Upper lobe of right lung (tissue), 1 donor: ENCODE data around the gene PDC. TPM values are rescaled to one million over a fixed set of nuclear protein-coding genes. Genes with fewer than 3 reads are reported as not detected.

Experiments
- ATAC-seq: fragments of 200-7000 bp; cut with Tn5 transposase; one replicate; pipeline ENCODE4 v1.9.1; 2020; ENCODE audit warnings: mild to moderate bottlenecking, moderate library complexity
- DNase-seq: peaks from one replicate; pipeline ENCODE4 v3.0.0-alpha.2; 2020
- H3K27ac ChIP-seq: fragments of 200-600 bp; one replicate; pipeline ENCODE4 v1.8.0; 2022
- H3K27me3 ChIP-seq: fragments of 200-600 bp; one replicate; pipeline ENCODE4 v1.8.0; 2022; ENCODE audit warnings: mild to moderate bottlenecking
- H3K36me3 ChIP-seq: fragments of 200-600 bp; one replicate; pipeline ENCODE4 v1.8.0; 2022
- H3K4me1 ChIP-seq: fragments of 200-600 bp; one replicate; pipeline ENCODE4 v1.8.0; 2022
- H3K4me3 ChIP-seq: fragments of 200-600 bp; one replicate; pipeline ENCODE4 v1.8.0; 2022; ENCODE audit warnings: mild to moderate bottlenecking
- H3K9me3 ChIP-seq: fragments of 200-600 bp; one replicate; pipeline ENCODE4 v1.8.0; 2022
- CTCF ChIP-seq: fragments of 200-600 bp; IDR thresholded peaks from one replicate; pipeline ENCODE4 v1.8.0; 2022; ENCODE audit warnings: antibody characterized with exemption
- intact Hi-C: fragments of 100-400 bp; cut with DNase I; formaldehyde crosslinking; loops from one replicate; pipeline ENCODE4 v1.11.0; 2022
- total RNA-seq: library from RNA; stranded (reverse); fragmentation: NEBNext Ultra II Directional; extraction: Animal tissue kit (Norgen Biotek cat#: 25700); gene quantifications from one replicate; pipeline ENCODE4 v1.2.1, GENCODE V29; 2021
- donor health status: DM: no; HTN: yes; CAD: no; lungs with severe emphysema.

PDC gene
- total RNA-seq, 1 donor from 2014 or later, result not detected

GRCh38 chr1:186498071-186498470 is 37.2 kb upstream of the PDC start:
- Histone ChIP-seq H3K4me3 (no peak overlapping the region), H3K36me3 (no peaks in the 10 kb centered on the region), H3K27me3 (no peaks in the 10 kb centered on the region), H3K27ac (no peak overlapping the region), H3K4me1 (no peaks in the 10 kb centered on the region), H3K9me3 (no peaks in the 10 kb centered on the region)
- ATAC-seq, result peak; percentile 42
- intact Hi-C loops, result no loop called here
- TF ChIP-seq CTCF, result no peak
- no peak for DNase-seq

GRCh38 chr1:186497651-186498050 is 36.7 kb upstream of the PDC start:
- no peaks in the 10 kb centered on the region for H3K36me3 ChIP-seq
- ATAC-seq (no peak), DNase-seq (no peak)
- no peaks in the 10 kb centered on the region for H3K27me3 ChIP-seq
- H3K4me3 ChIP-seq, result no peak overlapping the region
- no peak for TF ChIP-seq CTCF
- H3K4me1 ChIP-seq, result no peaks in the 10 kb centered on the region
- intact Hi-C loops, result no loop called here
- no peaks in the 10 kb centered on the region for H3K9me3 ChIP-seq
- H3K27ac ChIP-seq, result no peak overlapping the region

GRCh38 chr1:186496171-186496851 is 35.4 kb upstream of the PDC start:
- no peaks in the 10 kb centered on the region for H3K27me3 ChIP-seq
- no peak overlapping the region for H3K27ac ChIP-seq
- H3K4me1 ChIP-seq, result no peaks in the 10 kb centered on the region
- H3K36me3 ChIP-seq, result no peaks in the 10 kb centered on the region
- ATAC-seq, result no peak
- no peak for DNase-seq
- H3K4me3 ChIP-seq, result no peak overlapping the region
- no peak for TF ChIP-seq CTCF
- H3K9me3 ChIP-seq, result no peaks in the 10 kb centered on the region
- intact Hi-C loops, result no loop called here

- Histone ChIP-seq H3K36me3 (no peaks in the 10 kb centered on the region), H3K4me3 (no peak overlapping the region), H3K4me1 (no peaks in the 10 kb centered on the region), H3K27me3 (no peaks in the 10 kb centered on the region), H3K9me3 (no peaks in the 10 kb centered on the region), H3K27ac (peak overlapping the region; percentile 34)
- no peak for DNase-seq
- no peak for TF ChIP-seq CTCF
- intact Hi-C loops, result no loop called here
- ATAC-seq, result peak; percentile 73
Measured at GRCh38 chr1:186494832-186495271, 33.9 kb upstream of the PDC start.

- intact Hi-C loops, result no loop called here
- Histone ChIP-seq H3K9me3 (no peaks in the 10 kb centered on the region), H3K27ac (peak overlapping the region; percentile 52), H3K27me3 (no peaks in the 10 kb centered on the region), H3K4me3 (no peak overlapping the region), H3K4me1 (no peaks in the 10 kb centered on the region), H3K36me3 (no peaks in the 10 kb centered on the region)
- DNase-seq (no peak), ATAC-seq (peak; percentile 82)
- TF ChIP-seq CTCF, result no peak
Measured at GRCh38 chr1:186492531-186493291, 31.8 kb upstream of the PDC start.
